Neural cell (in vitro differentiated cells): Measurements from ENCODE around the gene MGAT5. TPM values are rescaled to one million over a fixed set of nuclear protein-coding genes. Genes with fewer than 3 reads are reported as not detected.

Source experiments
- H2AFZ ChIP-seq: fragments of 200-600, 300-800 bp; sonication (generic), shearing (Covaris generic); 2 replicates; pipeline ENCODE4 v1.6.0; 2014; ENCODE audit warnings: low read depth, mild to moderate bottlenecking, antibody characterized with exemption, low read length, moderate library complexity
- H3F3A ChIP-seq: fragments of 200-600 bp; shearing (Covaris generic); 2 replicates; pipeline ENCODE4 v1.6.1; 2016; ENCODE audit warnings: mild to moderate bottlenecking, moderate library complexity, mixed read lengths, antibody characterized with exemption, low read length; ENCODE audit not compliant: insufficient read depth, poor library complexity, severe bottlenecking
- H3K27ac ChIP-seq: fragments of 200-600, 300-800 bp; sonication (generic), shearing (Covaris generic); 2 replicates; pipeline ENCODE4 v1.5.1; 2014; ENCODE audit warnings: mild to moderate bottlenecking, low read length, moderate library complexity
- H3K27me3 ChIP-seq: fragments of 300-800, 200-600 bp; sonication (generic), shearing (Covaris generic); 2 replicates; pipeline ENCODE4 v1.6.0; 2014; ENCODE audit warnings: mild to moderate bottlenecking, low read depth, low read length, moderate library complexity; ENCODE audit not compliant: insufficient read depth
- H3K36me3 ChIP-seq: fragments of 300-800, 200-600 bp; sonication (generic), shearing (Covaris generic); 2 replicates; pipeline ENCODE4 v1.5.1; 2014; ENCODE audit warnings: mild to moderate bottlenecking, antibody characterized with exemption, low read length, moderate library complexity; ENCODE audit not compliant: insufficient read depth
- H3K4me2 ChIP-seq: fragments of 300-800, 200-600 bp; sonication (generic), shearing (Covaris generic); 2 replicates; pipeline ENCODE4 v1.6.0; 2014; ENCODE audit warnings: mild to moderate bottlenecking, low read length
- H3K4me3 ChIP-seq: fragments of 300-800, 200-600 bp; sonication (generic), shearing (Covaris generic); 2 replicates; pipeline ENCODE4 v1.5.1; 2014; ENCODE audit warnings: mild to moderate bottlenecking, low read length, moderate library complexity
- H3K79me2 ChIP-seq: fragments of 200-600 bp; shearing (Covaris generic); replicated peaks from 2 replicates; pipeline ENCODE4 v1.6.0; 2014; ENCODE audit warnings: mild to moderate bottlenecking, low read length, moderate library complexity; ENCODE audit not compliant: insufficient read depth
- H3K9ac ChIP-seq: fragments of 300-800, 200-600 bp; sonication (generic), shearing (Covaris generic); 2 replicates; pipeline ENCODE4 v1.6.1; 2016; ENCODE audit warnings: mild to moderate bottlenecking, low read length, mixed read lengths
- H3K9me2 ChIP-seq: fragments of 200-600 bp; shearing (Covaris generic); 2 replicates; pipeline ENCODE4 v1.6.1; 2016; ENCODE audit warnings: mild to moderate bottlenecking, low read length, mixed read lengths; ENCODE audit not compliant: insufficient read depth
- H3K9me3 ChIP-seq: fragments of 200-600, 300-800 bp; sonication (generic), shearing (Covaris generic); 2 replicates; pipeline ENCODE4 v1.6.1; 2016; ENCODE audit warnings: mild to moderate bottlenecking, mixed run types, low read length, moderate library complexity, mixed read lengths
- H4K20me1 ChIP-seq: fragments of 200-600 bp; shearing (Covaris generic); 2 replicates; pipeline ENCODE4 v1.6.1; 2016; ENCODE audit warnings: mild to moderate bottlenecking, mixed run types; ENCODE audit not compliant: insufficient read depth
- EP300 ChIP-seq: fragments of 450-650 bp; conservative IDR thresholded peaks from 2 replicates; pipeline ENCODE4 v1.6.1; 2014; ENCODE audit warnings: antibody characterized with exemption, mild to moderate bottlenecking, moderate library complexity; ENCODE audit not compliant: poor library complexity, severe bottlenecking
- EZH2 ChIP-seq: fragments of 200-600, 300-800 bp; shearing (Covaris generic), sonication (generic); IDR thresholded peaks from 2 replicates; pipeline ENCODE4 v1.6.1; 2014; ENCODE audit warnings: antibody characterized with exemption, low read length, borderline replicate concordance, mild to moderate bottlenecking; ENCODE audit not compliant: insufficient read depth, poor library complexity, severe bottlenecking
- MXI1 ChIP-seq: fragments of 450-650 bp; conservative IDR thresholded peaks from 2 replicates; pipeline ENCODE4 v1.6.1; 2014; ENCODE audit warnings: antibody characterized with exemption, mild to moderate bottlenecking; ENCODE audit not compliant: poor library complexity, severe bottlenecking
- POLR2AphosphoS5 ChIP-seq: IDR thresholded peaks from 2 replicates; pipeline ENCODE4 v1.6.1; 2012
- RAD21 ChIP-seq: fragments of 450-650 bp; conservative IDR thresholded peaks from 2 replicates; pipeline ENCODE4 v1.6.1; 2014; ENCODE audit warnings: antibody characterized with exemption, mild to moderate bottlenecking, moderate library complexity
- SMC3 ChIP-seq: fragments of 450-650 bp; conservative IDR thresholded peaks from 2 replicates; pipeline ENCODE4 v1.6.1; 2014; ENCODE audit warnings: antibody characterized with exemption, mild to moderate bottlenecking, moderate library complexity; ENCODE audit not compliant: poor library complexity
- TAF1 ChIP-seq: IDR thresholded peaks from 2 replicates; pipeline ENCODE4 v1.6.1; 2012; ENCODE audit warnings: low read depth
- polyA plus RNA-seq: library from polyadenylated mRNA; depleted of rRNA; stranded (reverse); fragments of >200 nt; gene quantifications from 2 replicates; pipeline ENCODE4 v1.2.3, GENCODE V29; 2014
- TF ChIP-seq, protein P1 (sequence below): IDR thresholded peaks from 2 replicates; pipeline ENCODE4 v1.6.1; 2012; ENCODE audit warnings: borderline replicate concordance
- TF ChIP-seq, protein P2 (sequence below): fragments of 450-650 bp; IDR thresholded peaks from 2 replicates; pipeline ENCODE4 v1.5.1; 2014; ENCODE audit warnings: antibody characterized with exemption, mild to moderate bottlenecking, moderate library complexity; ENCODE audit not compliant: poor library complexity, severe bottlenecking

The MGAT5 gene
- polyA plus RNA-seq, 1 donor from 2014 or later: 40.9 TPM

DNA sequence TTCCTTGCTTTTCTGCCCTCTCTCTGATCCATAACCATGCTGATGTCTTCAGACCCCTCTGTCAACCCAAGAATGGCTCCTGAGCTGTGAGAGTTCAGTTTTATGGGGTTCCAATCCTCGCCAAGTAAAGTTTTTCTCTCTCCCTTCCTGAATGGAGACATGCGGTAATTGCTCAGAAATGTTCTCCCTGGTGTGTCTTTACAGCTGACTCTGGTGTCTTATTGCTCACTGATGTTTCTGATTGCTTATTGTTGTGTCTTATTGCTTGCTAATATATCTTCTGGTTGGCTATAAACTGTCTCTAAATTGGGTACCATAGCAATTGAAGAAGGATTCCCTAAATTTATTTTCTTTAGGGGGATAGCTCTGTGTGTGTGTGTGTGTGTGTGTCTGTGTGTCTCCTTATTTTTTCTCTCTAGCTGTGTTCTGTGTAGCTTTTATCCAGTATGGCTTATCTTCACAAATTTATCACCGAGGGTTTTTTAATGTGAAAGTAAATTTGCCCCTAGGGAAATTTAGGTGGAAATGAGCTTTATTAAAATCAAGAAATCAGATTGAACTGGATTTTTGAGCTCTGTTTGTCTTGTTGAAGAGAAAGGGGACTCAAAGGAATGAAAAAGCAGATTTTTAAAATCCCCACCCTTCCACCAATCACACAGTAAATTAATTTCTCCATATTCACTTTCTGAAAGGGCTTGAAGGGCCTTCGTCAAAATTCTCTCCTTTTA lies 19.5 kb downstream of the MGAT5 start:
- no peaks in the 10 kb centered on the region for H3F3A ChIP-seq
- no peak overlapping the region for H3K4me2 ChIP-seq
- no peak for TF ChIP-seq MXI1
- TF ChIP-seq, protein P1, sequence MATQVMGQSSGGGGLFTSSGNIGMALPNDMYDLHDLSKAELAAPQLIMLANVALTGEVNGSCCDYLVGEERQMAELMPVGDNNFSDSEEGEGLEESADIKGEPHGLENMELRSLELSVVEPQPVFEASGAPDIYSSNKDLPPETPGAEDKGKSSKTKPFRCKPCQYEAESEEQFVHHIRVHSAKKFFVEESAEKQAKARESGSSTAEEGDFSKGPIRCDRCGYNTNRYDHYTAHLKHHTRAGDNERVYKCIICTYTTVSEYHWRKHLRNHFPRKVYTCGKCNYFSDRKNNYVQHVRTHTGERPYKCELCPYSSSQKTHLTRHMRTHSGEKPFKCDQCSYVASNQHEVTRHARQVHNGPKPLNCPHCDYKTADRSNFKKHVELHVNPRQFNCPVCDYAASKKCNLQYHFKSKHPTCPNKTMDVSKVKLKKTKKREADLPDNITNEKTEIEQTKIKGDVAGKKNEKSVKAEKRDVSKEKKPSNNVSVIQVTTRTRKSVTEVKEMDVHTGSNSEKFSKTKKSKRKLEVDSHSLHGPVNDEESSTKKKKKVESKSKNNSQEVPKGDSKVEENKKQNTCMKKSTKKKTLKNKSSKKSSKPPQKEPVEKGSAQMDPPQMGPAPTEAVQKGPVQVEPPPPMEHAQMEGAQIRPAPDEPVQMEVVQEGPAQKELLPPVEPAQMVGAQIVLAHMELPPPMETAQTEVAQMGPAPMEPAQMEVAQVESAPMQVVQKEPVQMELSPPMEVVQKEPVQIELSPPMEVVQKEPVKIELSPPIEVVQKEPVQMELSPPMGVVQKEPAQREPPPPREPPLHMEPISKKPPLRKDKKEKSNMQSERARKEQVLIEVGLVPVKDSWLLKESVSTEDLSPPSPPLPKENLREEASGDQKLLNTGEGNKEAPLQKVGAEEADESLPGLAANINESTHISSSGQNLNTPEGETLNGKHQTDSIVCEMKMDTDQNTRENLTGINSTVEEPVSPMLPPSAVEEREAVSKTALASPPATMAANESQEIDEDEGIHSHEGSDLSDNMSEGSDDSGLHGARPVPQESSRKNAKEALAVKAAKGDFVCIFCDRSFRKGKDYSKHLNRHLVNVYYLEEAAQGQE: no peak
- no peak for TF ChIP-seq POLR2AphosphoS5
- TF ChIP-seq EP300: no peak
- TF ChIP-seq TAF1: no peak
- no peak for TF ChIP-seq EZH2
- TF ChIP-seq RAD21: no peak
- no peak for TF ChIP-seq SMC3
- TF ChIP-seq, protein P2, sequence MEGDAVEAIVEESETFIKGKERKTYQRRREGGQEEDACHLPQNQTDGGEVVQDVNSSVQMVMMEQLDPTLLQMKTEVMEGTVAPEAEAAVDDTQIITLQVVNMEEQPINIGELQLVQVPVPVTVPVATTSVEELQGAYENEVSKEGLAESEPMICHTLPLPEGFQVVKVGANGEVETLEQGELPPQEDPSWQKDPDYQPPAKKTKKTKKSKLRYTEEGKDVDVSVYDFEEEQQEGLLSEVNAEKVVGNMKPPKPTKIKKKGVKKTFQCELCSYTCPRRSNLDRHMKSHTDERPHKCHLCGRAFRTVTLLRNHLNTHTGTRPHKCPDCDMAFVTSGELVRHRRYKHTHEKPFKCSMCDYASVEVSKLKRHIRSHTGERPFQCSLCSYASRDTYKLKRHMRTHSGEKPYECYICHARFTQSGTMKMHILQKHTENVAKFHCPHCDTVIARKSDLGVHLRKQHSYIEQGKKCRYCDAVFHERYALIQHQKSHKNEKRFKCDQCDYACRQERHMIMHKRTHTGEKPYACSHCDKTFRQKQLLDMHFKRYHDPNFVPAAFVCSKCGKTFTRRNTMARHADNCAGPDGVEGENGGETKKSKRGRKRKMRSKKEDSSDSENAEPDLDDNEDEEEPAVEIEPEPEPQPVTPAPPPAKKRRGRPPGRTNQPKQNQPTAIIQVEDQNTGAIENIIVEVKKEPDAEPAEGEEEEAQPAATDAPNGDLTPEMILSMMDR: no peak
- no peaks in the 10 kb centered on the region for H3K36me3 ChIP-seq
- no peaks in the 10 kb centered on the region for H3K9me2 ChIP-seq
- no peaks in the 10 kb centered on the region for H3K9me3 ChIP-seq
- H3K79me2 ChIP-seq: no peaks in the 10 kb centered on the region
- H2AFZ ChIP-seq: no peak overlapping the region
- no peaks in the 10 kb centered on the region for H3K27me3 ChIP-seq
- no peak overlapping the region for H3K27ac ChIP-seq
- no peak overlapping the region for H3K9ac ChIP-seq
- no peaks in the 10 kb centered on the region for H4K20me1 ChIP-seq
- H3K4me3 ChIP-seq: no peak overlapping the region

DNA sequence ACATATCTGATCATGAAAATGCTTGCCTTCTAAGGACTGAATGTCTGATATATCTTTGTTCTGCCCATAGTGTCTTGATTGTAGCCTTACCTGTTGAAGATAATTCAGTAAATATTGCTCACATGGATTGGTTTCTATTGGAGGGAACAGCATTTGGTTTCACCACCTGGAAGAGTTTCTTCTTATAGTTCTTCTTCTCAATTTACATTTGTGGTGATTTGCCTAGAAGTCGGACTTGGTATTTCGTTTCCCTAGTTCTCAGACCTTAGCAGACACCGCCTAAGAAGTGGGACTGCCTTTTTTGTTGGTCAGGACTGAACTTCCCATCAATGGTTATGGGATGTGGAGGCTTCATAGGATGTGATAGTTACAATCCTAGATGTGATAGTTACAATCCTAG lies 20.2 kb downstream of the MGAT5 start:
- Histone ChIP-seq H2AFZ (no peak overlapping the region), H3K79me2 (no peaks in the 10 kb centered on the region), H3K27me3 (no peaks in the 10 kb centered on the region), H3K4me2 (no peak overlapping the region), H4K20me1 (no peaks in the 10 kb centered on the region), H3K27ac (no peak overlapping the region), H3K9ac (no peak overlapping the region), H3K9me2 (no peaks in the 10 kb centered on the region), H3K9me3 (no peaks in the 10 kb centered on the region), H3F3A (no peaks in the 10 kb centered on the region), H3K36me3 (no peaks in the 10 kb centered on the region), H3K4me3 (no peak overlapping the region)
- TF ChIP-seq SMC3 (no peak), TAF1 (no peak), POLR2AphosphoS5 (no peak), EZH2 (no peak), EP300 (no peak), MXI1 (no peak), RAD21 (no peak)
- TF ChIP-seq, protein P1: no peak
- TF ChIP-seq, protein P2: no peak
